ENCODE results near the gene PPHLN1. TPM values are rescaled to one million over a fixed set of nuclear protein-coding genes. Genes with fewer than 3 reads are reported as not detected.
"Not testable (repeated sequence)": the region's sequence is repeated elsewhere in the genome, so short reads cannot be mapped to it uniquely, and the experiment has no call there.

The PPHLN1 gene
- total RNA-seq, 1 donor from 2014 or later = 57.2 TPM

DNA sequence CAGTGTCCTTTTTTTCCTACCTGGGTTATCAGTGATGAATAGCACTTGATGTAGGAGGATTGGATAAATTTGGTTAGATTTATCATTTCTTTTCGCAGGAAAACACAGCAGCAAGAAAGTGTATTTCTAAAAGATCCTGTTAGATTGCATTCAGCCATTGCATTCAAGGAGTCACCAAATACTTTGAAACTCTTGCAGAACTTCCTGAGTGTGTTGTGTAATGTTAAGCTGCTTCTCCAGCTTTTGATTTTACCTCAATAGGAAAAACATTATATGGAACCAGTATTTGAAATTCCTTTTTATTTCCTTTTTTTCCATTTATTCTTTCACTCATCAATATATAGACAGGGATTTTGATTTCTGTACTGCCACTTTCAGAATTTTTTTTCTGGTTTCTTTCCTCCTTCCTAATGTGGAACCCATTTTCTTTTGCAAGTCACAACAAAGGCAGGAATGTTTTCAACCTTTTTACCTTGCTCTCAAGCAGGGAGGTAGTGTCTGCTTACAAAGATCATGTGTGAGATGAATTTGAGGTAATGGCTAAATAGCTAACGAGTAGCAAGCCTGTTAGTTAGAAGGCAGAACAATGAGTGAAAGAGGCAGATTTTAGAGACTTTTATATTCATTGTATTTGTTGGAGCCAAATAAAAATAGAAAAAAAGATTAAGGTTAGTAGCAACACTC, 56.2 kb downstream of the PPHLN1 start:
- no peak for DNase-seq (ENCODE audit: low read depth)
- Histone ChIP-seq H3K4me3 (ENCODE audit: low read depth, low read length) (no peak overlapping the region), H3K27me3 (ENCODE audit: control insufficient read depth, insufficient read depth, low read length) (no peaks in the 10 kb centered on the region), H3K36me3 (ENCODE audit: control insufficient read depth, insufficient read depth, low read length) (no peaks in the 10 kb centered on the region)
- TF ChIP-seq, protein P1, sequence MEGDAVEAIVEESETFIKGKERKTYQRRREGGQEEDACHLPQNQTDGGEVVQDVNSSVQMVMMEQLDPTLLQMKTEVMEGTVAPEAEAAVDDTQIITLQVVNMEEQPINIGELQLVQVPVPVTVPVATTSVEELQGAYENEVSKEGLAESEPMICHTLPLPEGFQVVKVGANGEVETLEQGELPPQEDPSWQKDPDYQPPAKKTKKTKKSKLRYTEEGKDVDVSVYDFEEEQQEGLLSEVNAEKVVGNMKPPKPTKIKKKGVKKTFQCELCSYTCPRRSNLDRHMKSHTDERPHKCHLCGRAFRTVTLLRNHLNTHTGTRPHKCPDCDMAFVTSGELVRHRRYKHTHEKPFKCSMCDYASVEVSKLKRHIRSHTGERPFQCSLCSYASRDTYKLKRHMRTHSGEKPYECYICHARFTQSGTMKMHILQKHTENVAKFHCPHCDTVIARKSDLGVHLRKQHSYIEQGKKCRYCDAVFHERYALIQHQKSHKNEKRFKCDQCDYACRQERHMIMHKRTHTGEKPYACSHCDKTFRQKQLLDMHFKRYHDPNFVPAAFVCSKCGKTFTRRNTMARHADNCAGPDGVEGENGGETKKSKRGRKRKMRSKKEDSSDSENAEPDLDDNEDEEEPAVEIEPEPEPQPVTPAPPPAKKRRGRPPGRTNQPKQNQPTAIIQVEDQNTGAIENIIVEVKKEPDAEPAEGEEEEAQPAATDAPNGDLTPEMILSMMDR (IDR thresholded peaks at IDR 0.05; ENCODE audit: insufficient read depth, low read length, poor library complexity, severe bottlenecking) = no peak

DNA sequence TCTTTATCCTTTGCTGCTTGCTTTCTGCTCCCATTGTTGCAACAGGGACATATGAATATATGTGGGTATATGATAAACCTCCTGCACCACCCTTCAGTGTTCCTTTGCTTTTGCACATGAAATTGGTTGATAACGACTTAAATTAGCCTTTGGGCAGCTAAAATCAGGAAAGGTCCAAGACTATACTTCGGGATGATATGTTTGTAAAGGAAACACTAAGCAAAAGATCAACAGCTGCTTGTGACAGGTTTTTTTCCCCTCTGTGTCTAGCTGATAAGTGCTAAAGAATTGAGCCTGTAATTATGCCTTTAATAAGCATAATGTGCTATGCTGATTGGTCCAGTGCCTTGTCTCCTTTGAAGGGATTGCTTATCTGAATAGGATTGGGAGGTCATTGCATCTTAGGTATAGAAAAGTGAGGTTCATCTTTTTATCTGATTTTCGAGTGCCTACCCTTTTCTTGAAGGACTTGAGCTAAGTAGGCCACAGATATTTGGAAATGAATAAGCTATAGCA, 59.4 kb downstream of the PPHLN1 start:
- no peak overlapping the region for H3K4me3 ChIP-seq (ENCODE audit: low read depth, low read length)
- no peaks in the 10 kb centered on the region for H3K27me3 ChIP-seq (ENCODE audit: control insufficient read depth, insufficient read depth, low read length)
- TF ChIP-seq, protein P1 (IDR thresholded peaks at IDR 0.05; ENCODE audit: insufficient read depth, low read length, poor library complexity, severe bottlenecking) = no peak
- H3K36me3 ChIP-seq (ENCODE audit: control insufficient read depth, insufficient read depth, low read length) = no peaks in the 10 kb centered on the region
- DNase-seq (ENCODE audit: low read depth) = no peak

DNA sequence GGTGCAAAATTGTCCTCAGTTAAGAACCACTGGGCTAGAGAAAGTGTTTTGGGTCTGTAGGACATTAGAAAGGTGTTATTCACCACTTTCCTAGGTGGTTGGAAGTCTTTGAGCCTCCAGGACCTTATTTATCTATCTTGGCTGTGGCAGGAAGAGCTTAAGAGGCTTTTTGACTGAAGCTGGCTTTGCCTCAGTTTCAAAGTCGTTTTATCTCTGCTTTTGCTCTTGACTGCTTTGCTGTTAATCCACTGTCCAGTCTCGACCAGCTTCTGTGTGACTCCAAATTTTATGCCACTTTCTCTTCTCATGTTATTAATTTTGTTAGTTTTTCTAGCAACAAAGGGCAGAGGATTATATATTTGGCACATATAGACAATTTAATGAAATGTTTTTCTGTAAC, 60.3 kb downstream of the PPHLN1 start:
- Histone ChIP-seq H3K4me3 (ENCODE audit: low read depth, low read length) (no peak overlapping the region), H3K27me3 (ENCODE audit: control insufficient read depth, insufficient read depth, low read length) (no peaks in the 10 kb centered on the region), H3K36me3 (ENCODE audit: control insufficient read depth, insufficient read depth, low read length) (no peaks in the 10 kb centered on the region)
- no peak for DNase-seq (ENCODE audit: low read depth)
- TF ChIP-seq, protein P1 (IDR thresholded peaks at IDR 0.05; ENCODE audit: insufficient read depth, low read length, poor library complexity, severe bottlenecking) = no peak

DNA sequence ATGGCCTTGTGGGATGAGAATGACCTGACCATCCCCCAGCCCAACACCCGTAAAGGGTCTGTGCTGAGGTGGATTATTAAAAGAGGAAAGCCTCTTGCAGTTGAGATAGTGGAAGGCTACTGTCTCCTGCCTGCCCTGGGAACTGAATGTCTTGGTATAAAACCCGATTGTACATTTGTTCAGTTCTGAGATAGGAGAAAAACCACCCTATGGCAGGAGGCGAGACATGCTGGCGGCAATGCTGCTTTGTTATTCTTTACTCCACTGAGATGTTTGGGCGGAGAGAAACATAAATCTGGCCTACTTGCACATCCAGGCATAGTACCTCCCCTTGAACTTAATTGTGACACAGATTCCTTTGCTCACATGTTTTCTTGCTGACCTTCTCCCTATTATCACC, 62.1 kb downstream of the PPHLN1 start:
- not testable (repeated sequence) for H3K4me3 ChIP-seq (ENCODE audit: low read depth, low read length); H3K36me3 ChIP-seq (ENCODE audit: control insufficient read depth, insufficient read depth, low read length)

DNA sequence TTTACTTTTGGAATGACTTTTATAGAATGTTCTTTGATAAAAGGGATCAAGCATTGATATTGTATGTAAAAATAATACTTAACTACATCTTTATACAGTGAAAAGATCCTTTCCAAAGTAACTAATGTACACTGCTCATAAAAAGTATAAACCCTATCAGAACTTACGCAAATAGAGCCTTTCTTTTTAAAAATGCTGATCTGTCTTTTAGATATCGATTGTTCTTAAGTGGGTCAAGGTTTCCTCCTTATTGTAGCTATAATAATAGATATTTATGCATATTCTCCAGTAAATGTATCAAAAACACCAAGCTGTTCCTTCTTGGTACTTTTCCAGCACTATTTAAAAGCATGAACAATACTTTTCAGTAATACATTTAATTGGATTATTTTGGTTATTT, 68.5 kb downstream of the PPHLN1 start:
- no peaks in the 10 kb centered on the region for H3K36me3 ChIP-seq (ENCODE audit: control insufficient read depth, insufficient read depth, low read length)
- no peaks in the 10 kb centered on the region for H3K27me3 ChIP-seq (ENCODE audit: control insufficient read depth, insufficient read depth, low read length)
- H3K4me3 ChIP-seq (ENCODE audit: low read depth, low read length) = no peak overlapping the region
- DNase-seq (ENCODE audit: low read depth) = no peak
- TF ChIP-seq, protein P1 (IDR thresholded peaks at IDR 0.05; ENCODE audit: insufficient read depth, low read length, poor library complexity, severe bottlenecking) = no peak

More for the DNA sequence above, 62.1 kb downstream of the PPHLN1 start:
- DNase-seq (ENCODE audit: low read depth); H3K27me3 ChIP-seq (ENCODE audit: control insufficient read depth, insufficient read depth, low read length): not testable (repeated sequence)

DNA sequence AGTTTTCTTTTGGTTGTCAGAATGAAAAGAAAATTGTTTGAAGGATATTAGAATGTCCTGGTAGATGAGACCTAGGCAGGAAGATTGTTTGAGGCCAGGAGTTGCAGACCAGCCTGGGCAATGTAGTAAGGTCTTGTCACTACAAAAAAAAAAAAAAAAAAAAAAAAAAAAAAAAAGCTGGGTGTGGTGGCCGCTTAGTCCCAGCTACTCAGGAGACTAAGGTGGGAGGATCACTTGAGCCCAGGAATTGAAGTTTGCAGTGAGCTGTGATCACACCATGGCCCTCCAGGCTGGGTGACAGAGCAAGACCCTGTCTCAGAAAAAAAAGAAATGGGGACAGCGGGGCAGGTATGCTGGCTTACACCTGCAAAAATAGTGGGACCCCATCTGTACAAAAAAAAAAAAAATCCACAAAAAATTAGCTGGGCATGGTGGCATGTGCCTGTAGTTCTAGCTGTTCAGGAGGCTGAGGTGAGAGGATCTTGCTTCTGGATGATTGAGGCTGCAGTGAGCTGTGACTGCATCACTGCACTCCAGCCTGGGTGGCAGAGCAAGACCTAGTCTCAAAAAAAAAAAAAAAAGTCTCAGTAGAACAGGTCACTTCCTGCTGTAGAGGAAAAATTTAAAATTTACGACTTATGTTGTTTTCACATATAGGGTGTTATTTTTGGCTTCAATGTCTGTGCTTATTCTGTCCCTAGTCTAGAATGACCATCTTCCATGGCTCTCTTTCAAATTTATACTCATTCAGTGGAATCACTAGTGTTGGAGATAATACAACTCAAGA, 70.7 kb downstream of the PPHLN1 start:
- H3K36me3 ChIP-seq (ENCODE audit: control insufficient read depth, insufficient read depth, low read length) = peaks cover 2% of the 10 kb centered on the region

More for the DNA sequence above, 70.7 kb downstream of the PPHLN1 start:
- no peak overlapping the region for H3K4me3 ChIP-seq (ENCODE audit: low read depth, low read length)
- TF ChIP-seq, protein P1 (IDR thresholded peaks at IDR 0.05; ENCODE audit: insufficient read depth, low read length, poor library complexity, severe bottlenecking) = no peak
- H3K27me3 ChIP-seq (ENCODE audit: control insufficient read depth, insufficient read depth, low read length) = no peaks in the 10 kb centered on the region
- no peak for DNase-seq (ENCODE audit: low read depth)
